Right atrium auricular region (tissue), 2 donors: ENCODE data around the gene ZBED5. TPM values are rescaled to one million over a fixed set of nuclear protein-coding genes. Genes with fewer than 3 reads are reported as not detected.
"Not testable (repeated sequence)": the region's sequence is repeated elsewhere in the genome, so short reads cannot be mapped to it uniquely, and the experiment has no call there.

Experiments
- DNase-seq: peaks from one replicate; pipeline ENCODE4 v3.0.0-alpha.2; 2019; ENCODE audit warnings: low spot score
- H3K27ac ChIP-seq, 2 donors: fragments of 200-600 bp; sonication (generic); 1 replicate in 1 of 2; 2 replicates in 1 of 2; pipeline ENCODE4 v1.5.1; 2016 to 2019
- H3K27me3 ChIP-seq, 2 donors: fragments of 200-600 bp; sonication (generic); one replicate each; pipeline versions ENCODE4 v1.5.1 to v1.6.0; 2017 to 2019
- H3K36me3 ChIP-seq: fragments of 200-600 bp; sonication (generic); one replicate; pipeline ENCODE4 v1.5.1; 2016
- H3K4me1 ChIP-seq, 2 donors: fragments of 200-600 bp; sonication (generic); one replicate each; pipeline versions ENCODE4 v1.5.1 to v1.6.0; 2017 to 2019
- H3K4me3 ChIP-seq, 2 donors: fragments of 200-600 bp; sonication (generic); 1 replicate in 1 of 2; 2 replicates in 1 of 2; pipeline ENCODE4 v1.5.1; 2017 to 2019; ENCODE audit warnings: mild to moderate bottlenecking in 1 of 2, moderate library complexity in 1 of 2
- H3K9me3 ChIP-seq, 2 donors: fragments of 200-600 bp; sonication (generic); one replicate each; pipeline ENCODE4 v1.5.1; 2019
- total RNA-seq, 2 donors: library from RNA; depleted of rRNA; stranded (reverse); fragments of >200 nt; gene quantifications; one replicate each; pipeline ENCODE4 v1.1.0, GENCODE V29; 2016
- TF ChIP-seq, protein P1 (sequence below), 2 donors: fragments of 200-600 bp; sonication (generic); IDR thresholded peaks; one replicate each; pipeline ENCODE4 v1.5.1; 2019; ENCODE audit warnings: antibody characterized with exemption in 2 of 2

ZBED5 gene
- total RNA-seq, 2 donors from 2014 or later = 22.4 to 28.3 TPM

DNA sequence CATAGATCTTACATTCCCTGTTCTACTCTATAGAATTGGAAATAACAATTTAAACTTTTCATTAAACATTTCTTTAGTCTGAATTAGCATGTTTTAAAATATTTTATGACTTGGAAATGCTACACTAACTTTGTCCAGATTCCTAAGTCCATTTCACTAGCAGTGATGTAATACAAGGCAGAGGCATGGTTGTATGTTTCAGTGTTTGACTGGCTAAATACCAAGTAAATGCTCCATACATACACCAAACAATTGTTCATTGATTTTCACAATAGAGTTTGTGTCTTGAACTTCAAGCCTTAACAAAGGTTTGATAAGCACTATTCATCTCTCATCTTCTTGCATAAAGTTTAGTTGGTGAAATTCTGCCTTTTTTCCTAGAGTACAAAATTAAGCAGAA lies 13.5 kb downstream of the ZBED5 start:
- Histone ChIP-seq H3K4me1 (peaks cover 0 to 13% of the 10 kb centered on the region in 2 donors), H3K27me3 (no peaks in the 10 kb centered on the region), H3K36me3 (no peaks in the 10 kb centered on the region), H3K9me3 (no peaks in the 10 kb centered on the region), H3K4me3 (no peak overlapping the region), H3K27ac (peak overlapping the region in 1 of 2 donors; percentile 30)
- DNase-seq = no peak
- TF ChIP-seq, protein P1, sequence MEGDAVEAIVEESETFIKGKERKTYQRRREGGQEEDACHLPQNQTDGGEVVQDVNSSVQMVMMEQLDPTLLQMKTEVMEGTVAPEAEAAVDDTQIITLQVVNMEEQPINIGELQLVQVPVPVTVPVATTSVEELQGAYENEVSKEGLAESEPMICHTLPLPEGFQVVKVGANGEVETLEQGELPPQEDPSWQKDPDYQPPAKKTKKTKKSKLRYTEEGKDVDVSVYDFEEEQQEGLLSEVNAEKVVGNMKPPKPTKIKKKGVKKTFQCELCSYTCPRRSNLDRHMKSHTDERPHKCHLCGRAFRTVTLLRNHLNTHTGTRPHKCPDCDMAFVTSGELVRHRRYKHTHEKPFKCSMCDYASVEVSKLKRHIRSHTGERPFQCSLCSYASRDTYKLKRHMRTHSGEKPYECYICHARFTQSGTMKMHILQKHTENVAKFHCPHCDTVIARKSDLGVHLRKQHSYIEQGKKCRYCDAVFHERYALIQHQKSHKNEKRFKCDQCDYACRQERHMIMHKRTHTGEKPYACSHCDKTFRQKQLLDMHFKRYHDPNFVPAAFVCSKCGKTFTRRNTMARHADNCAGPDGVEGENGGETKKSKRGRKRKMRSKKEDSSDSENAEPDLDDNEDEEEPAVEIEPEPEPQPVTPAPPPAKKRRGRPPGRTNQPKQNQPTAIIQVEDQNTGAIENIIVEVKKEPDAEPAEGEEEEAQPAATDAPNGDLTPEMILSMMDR (IDR thresholded peaks at IDR 0.05) = no peak

DNA sequence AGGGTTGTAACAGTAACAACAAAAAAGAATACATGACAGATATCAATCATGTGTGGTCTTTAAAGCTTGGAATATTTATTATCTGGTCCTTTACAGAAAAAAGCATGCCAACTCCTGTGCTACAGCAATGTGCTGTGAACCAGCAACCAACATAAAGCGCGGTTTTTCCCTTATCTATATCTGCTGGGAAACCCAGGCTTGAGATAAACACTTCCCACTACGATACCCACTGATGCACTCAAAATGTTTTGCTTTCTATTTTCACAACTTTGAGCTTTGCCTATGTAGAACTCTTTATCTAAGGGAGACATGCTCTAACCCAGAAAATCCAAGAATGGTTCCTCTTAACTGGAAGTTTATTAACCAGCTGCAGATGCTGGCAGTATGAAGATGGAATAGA lies 19.0 kb downstream of the ZBED5 start:
- no peak overlapping the region for H3K4me3 ChIP-seq
- no peak for DNase-seq
- TF ChIP-seq, protein P1 (IDR thresholded peaks at IDR 0.05) = no peak
- H3K9me3 ChIP-seq = no peaks in the 10 kb centered on the region
- no peaks in the 10 kb centered on the region for H3K36me3 ChIP-seq
- no peaks in the 10 kb centered on the region for H3K4me1 ChIP-seq
- no peaks in the 10 kb centered on the region for H3K27me3 ChIP-seq
- H3K27ac ChIP-seq = no peak overlapping the region

DNA sequence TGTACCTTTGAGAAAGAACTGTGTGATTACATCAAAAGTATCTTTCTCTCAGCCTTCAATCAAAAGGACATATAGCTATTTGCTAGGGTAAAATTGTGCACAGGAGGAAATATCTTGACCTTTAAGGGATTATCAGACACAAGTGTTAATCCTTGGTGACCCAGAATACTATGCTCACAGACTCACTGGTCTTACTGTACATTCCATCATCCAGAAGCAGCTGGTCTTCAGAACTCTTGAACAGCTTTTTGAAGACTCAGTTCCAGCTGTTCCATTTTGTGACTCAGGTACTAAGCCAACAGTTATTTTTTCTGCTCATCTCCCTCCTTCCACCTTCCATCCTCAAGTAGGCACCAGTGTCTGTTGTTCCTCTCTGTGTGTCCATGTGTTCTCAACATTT lies 19.8 kb downstream of the ZBED5 start:
- Histone ChIP-seq H3K27ac (no peak overlapping the region), H3K27me3 (no peaks in the 10 kb centered on the region), H3K4me3 (no peak overlapping the region), H3K36me3 (no peaks in the 10 kb centered on the region), H3K4me1 (no peaks in the 10 kb centered on the region), H3K9me3 (no peaks in the 10 kb centered on the region)
- DNase-seq = no peak
- TF ChIP-seq, protein P1 (IDR thresholded peaks at IDR 0.05) = no peak

DNA sequence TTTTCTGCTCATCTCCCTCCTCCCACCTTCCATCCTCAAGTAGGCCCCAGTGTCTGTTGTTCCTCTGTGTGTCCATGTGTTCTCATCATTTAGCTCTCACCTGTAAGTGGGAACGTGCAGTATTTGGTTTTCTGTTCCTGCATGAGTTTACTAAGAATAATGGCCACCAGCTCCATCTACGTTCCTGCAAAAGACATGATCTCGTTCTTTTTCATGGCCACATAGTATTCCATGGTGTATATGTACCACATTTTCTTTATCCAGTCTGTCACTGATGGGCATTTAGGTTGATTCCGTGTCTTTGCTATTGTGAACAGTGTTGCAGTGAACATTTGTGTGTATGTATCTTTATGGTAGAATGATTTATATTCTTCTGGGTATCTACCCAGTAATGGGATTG lies 21.0 kb downstream of the ZBED5 start:
- DNase-seq, H3K4me3 ChIP-seq, H3K36me3 ChIP-seq, H3K27ac ChIP-seq, H3K27me3 ChIP-seq, H3K9me3 ChIP-seq, H3K4me1 ChIP-seq: not testable (repeated sequence)

DNA sequence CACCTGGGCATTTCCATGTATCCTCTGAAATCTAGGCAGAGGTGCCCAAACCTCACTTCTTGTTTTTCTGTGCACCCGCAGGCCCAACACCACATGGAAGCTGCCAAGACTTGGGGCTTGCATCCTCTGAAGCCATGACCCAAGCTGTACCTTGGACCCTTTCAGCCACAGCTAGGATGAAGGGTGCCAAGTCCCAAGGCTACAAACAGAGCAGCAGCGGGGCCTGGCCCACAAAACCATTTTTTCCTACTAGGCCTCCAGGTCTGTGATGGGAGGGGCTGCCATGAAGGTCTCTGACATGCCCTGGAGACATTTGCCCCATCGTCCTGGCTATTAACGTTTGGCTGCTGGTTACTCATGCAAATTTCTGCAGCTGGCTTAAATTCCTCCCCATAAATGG lies 28.7 kb downstream of the ZBED5 start:
- Histone ChIP-seq H3K27ac (no peak overlapping the region), H3K4me3 (no peak overlapping the region), H3K9me3 (no peaks in the 10 kb centered on the region)

DNA sequence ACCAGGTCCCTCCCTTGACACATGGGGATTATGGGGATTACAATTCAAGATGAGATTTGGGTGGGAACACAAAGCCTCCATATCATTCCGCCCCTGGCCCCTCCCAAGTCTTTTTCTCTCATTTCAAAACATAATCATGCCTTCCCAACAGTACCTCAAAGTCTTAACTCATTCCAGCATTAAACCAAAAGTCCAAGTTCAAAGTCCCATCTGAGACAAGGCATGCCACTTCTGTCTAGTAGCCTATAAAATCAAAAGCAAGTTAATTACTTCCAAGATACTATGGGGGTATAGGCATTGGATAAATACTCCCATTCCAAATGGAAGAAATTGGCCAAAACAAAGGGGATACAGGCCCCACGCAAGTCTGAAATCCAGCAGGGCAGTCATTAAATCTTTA lies 29.5 kb downstream of the ZBED5 start:
- H3K36me3 ChIP-seq = no peaks in the 10 kb centered on the region
- H3K9me3 ChIP-seq = no peaks in the 10 kb centered on the region
- H3K4me3 ChIP-seq = no peak overlapping the region
- no peaks in the 10 kb centered on the region for H3K27me3 ChIP-seq
- no peak overlapping the region for H3K27ac ChIP-seq
- TF ChIP-seq, protein P1 (IDR thresholded peaks at IDR 0.05) = no peak
- DNase-seq = no peak
- no peaks in the 10 kb centered on the region for H3K4me1 ChIP-seq

More for the DNA sequence above, 28.7 kb downstream of the ZBED5 start:
- Histone ChIP-seq H3K4me1 (no peaks in the 10 kb centered on the region), H3K27me3 (no peaks in the 10 kb centered on the region), H3K36me3 (no peaks in the 10 kb centered on the region)
- no peak for DNase-seq
- TF ChIP-seq, protein P1 (IDR thresholded peaks at IDR 0.05) = no peak
